HG03280 (cell line): ENCODE results near the gene MYT1.
"Not testable (repeated sequence)": the region's sequence is repeated elsewhere in the genome, so short reads cannot be mapped to it uniquely, and the experiment has no call there.

Source experiments
- ATAC-seq: cut with Tn5 transposase; IDR thresholded peaks from one replicate; pipeline ENCODE4 v1.9.1; 2021; ENCODE audit warnings: mild to moderate bottlenecking, moderate library complexity; ENCODE audit not compliant: unreplicated experiment

Gene MYT1

GRCh38 chr20:64260239-64260638 lies 96.0 kb downstream of the MYT1 start:
- ATAC-seq, result no peak

- no peak for ATAC-seq
Measured at GRCh38 chr20:64261138-64261537, 96.9 kb downstream of the MYT1 start.

GRCh38 chr20:64264091-64264490 lies 99.8 kb downstream of the MYT1 start:
- ATAC-seq, result no peak

GRCh38 chr20:64265201-64265600 lies 100.9 kb downstream of the MYT1 start:
- ATAC-seq, result no peak

- no peak for ATAC-seq
Measured at GRCh38 chr20:64266988-64267387, 102.7 kb downstream of the MYT1 start.

DNA sequence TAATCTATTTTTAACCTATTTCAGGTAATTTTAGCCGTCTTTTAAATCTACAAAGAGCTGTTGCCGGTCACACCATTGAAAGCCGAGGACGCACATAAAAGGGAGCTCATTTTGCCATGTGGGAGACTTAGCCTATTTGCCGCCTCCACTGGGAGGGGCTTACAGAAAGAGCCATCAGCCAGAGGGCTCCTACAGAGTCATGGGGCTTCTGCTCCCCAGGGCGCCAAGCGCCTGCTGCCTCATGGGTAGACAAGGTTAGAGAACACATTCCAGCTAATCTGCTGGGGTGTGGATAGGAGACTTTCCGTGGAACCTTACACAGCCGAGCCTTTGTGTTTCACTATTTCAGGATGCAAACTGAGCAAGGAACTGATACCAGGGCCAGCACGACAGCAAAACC lies 103.9 kb downstream of the MYT1 start:
- ATAC-seq, result no peak

DNA sequence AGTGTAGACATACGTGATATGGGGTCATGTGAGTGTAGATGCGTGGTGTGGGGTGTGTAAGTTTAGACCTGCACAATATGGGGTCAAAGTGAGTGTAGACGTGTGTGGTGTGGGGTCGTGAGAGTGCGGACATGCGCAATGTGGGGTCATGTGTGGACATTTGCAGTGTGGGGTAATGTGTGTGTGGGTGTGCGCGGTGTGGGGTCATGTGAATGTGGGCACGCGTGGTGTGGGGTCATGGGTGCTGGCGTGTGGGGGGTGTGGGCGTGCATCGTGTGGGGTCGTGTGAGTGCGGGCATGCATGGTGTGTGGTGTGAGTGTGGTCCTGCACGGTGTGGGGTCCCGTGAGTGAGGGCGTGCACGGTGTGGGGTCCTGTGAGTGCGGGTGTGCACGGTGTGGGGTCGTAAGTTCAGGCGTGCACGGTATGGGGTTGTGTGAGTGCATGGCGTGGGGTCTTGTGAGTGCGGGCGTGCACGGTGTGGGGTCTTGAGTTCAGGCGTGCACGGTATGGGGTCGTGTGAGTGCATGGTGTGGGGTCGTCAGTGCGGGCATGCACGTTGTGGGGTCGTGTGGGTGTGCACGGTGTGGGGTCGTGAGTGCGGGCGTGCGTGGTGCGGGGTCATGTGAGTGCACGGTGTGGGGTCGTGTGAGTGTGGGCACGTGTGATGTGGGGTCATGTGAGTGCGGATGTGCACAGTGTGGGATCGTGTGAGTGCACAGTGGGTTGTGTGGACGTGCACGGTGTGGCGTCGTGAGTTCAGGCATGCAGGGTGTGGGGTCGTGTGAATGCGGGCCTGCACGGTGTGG lies 105.6 kb downstream of the MYT1 start:
- ATAC-seq, result no peak

DNA sequence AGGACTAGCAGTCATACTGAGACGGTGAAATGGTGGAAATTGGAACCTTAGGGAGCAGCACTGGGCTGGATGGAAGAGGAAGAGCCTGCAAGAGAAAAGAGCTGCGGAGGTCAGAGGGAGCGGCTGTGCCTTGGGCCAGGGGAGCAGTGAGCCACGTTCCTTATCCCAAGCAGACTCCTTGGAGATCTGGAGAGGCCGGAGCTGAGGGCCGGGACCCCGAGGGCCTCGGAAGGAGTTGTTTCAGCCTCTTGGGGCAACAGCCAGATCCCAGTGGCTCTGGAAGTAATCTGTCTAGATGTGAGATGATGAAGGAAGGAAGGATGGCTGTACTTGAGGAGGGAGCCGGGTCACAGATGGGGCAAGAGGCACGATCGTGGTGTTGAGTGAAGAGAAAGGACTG lies 107.4 kb downstream of the MYT1 start:
- ATAC-seq, result no peak

- ATAC-seq, result no peak
Measured at GRCh38 chr20:64273109-64273508, 108.9 kb downstream of the MYT1 start.

DNA sequence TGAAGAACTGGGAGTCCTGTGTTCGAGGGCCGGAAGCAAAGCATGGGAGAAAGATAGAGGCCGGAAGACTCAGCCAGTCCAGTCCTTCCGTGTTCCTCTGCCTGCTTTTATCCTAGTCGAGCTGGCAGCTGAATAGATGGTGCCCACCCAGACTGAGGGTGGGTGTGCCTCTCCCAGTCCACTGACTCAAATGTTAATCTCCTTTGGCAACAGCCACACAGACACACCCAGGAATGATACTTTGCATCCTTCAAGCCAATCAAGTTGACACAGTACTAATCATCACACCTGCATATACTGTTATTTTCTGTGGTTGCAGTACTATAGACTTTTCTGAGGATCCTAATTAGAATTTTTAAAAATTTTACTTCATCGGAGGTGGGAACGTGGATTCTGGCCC lies 112.6 kb downstream of the MYT1 start:
- ATAC-seq, result no peak

DNA sequence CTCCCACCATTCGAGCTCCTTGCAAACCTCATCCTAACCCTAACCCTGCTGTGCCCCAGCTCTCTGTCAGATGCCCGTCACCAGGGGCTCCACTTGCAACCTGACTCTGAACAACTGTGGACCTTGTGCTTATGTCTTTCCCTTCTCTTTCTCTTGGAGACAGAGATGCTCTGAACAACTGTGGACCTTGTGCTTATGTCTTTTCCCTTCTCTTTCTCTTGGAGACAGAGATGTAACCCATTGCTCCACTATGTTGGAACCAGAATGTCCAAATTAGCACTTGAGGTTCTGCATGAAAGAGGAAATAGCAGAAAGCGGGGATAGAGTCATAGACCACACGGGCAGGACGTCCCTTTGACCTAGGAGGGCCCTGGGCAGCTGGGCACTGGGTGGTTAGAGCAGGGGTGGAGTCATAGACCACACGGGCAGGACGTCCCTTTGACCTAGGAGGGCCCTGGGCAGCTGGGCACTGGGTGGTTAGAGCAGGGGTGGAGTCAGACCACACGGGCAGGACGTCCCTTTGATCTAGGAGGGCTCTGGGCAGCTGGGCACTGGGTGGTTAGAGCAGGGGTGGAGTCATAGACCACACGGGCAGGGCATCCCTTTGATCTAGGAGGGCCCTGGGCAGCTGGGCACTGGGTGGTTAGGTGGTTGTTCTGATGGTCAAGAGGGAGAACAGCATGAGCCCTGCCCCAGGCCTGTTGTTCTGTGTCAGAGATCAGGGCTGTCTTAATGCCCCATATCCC lies 113.5 kb downstream of the MYT1 start:
- ATAC-seq, result no peak

GRCh38 chr20:64278317-64278681 lies 114.0 kb downstream of the MYT1 start:
- no peak for ATAC-seq

DNA sequence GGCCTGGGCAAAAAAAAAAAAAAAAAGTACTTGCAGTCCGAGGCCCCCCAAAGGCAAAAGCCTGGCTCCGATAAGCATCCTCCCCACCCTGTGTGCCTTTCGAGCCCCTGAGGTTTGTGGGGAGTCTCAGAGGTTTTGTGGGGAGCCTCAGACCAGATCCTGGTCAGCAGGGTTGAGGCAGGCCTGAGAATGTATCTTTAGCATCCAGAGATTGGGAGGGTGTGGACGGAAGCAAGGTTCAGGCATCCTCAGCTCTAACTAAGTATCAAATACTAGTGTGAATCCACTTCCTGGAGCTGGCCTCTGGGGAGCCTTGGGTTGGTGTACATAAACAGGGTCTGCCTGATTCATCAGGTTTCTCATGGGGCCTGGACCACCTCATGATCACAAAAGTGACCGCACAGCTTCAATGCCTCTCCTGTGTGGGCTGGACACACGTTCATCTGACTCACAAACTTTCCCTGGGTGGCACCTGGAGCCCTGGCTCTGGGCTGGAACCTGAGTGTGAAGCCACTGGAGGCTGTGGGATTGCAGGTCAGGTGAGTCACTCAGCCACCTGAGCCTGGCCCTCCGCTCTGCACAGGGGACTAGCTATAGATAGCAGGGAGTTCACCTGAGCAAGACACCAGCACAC lies 115.7 kb downstream of the MYT1 start:
- no peak for ATAC-seq

DNA sequence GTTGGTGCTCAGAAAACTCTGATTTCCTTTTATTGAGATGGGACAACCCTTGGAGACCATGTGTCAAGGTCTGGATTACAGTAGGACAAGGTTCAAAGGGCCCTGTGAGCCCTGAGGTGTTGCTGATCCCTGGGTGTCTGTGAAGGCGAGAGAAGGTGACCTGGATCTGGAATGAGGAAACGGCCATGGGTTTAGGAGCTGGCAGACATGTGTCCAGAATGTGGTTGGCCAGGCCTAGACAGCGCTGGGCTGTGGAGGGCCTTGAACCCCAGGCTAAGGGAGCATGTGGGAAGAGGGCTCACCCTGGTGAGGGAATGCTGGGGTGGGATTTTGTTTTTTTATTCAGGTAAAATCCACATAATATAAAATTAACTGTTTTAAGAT lies 116.2 kb downstream of the MYT1 start:
- ATAC-seq, result no peak

GRCh38 chr20:64283646-64284045 lies 119.4 kb downstream of the MYT1 start:
- ATAC-seq, result no peak

GRCh38 chr20:64285579-64286446 lies 121.6 kb downstream of the MYT1 start:
- peak; percentile 91 for ATAC-seq

DNA sequence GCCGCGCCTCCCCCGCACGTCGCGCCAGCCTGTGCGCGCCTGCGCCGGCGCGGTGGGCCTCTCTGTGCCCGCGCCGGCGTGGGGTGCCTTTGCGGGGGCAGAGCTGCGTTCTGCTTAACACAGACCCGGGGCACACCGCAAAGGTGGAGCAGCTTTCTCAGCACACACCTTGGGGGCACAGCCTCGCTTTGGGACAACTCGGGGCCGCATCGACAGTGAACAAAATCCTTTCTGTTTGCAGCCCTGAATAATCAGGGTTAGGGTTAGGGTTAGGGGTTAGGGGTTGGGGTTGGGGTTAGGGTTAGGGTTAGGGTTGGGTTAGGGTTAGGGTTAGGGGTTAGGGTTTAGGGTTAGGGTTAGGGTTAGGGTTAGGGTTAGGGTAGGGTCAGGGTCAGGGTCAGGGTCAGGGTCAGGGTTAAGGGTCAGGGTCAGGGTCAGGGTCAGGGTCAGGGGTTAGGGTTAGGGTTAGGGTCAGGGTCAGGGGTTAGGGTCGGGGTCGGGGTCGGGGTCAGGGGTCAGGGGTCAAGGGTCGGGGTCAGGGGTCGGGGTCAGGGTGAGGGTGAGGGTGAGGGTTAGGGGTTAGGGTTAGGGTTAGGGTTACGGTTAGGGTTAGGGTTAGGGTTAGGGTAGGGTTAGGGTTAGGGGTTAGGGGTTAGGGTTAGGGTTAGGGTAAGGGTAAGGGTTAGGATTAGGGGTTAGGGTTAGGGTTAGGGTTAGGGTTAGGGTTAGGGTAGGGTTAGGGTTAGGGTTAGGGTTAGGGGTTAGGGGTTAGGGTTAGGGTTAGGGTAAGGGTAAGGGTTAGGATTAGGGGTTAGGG lies 122.4 kb downstream of the MYT1 start:
- ATAC-seq, result not testable (repeated sequence)

GRCh38 chr20:64287264-64287590 lies 123.0 kb downstream of the MYT1 start:
- not testable (repeated sequence) for ATAC-seq
